SK-N-SH (cell line): ENCODE data around the gene NF2. TPM values are rescaled to one million over a fixed set of nuclear protein-coding genes. Genes with fewer than 3 reads are reported as not detected.

ENCODE experiments used
- CTCF ChIA-PET: fragments of 300-600, 350-600 bp; formaldehyde crosslinking; extraction: SDS; loops from one replicate; lab custom pipeline; 2021; lab: Yijun Ruan, JAX
- POLR2A ChIA-PET: fragments of 350-600 bp; sonication (Branson Sonifier 250); formaldehyde crosslinking; extraction: SDS; loops from one replicate; lab custom pipeline; 2020; ENCODE audit warnings: antibody characterized with exemption, inconsistent platforms; lab: Yijun Ruan, JAX
- DNase-seq: peaks from one replicate; pipeline ENCODE4 v3.0.0; 2012
- H2AFZ ChIP-seq: fragments of 200-600 bp; sonication (generic); 2 replicates; pipeline ENCODE4 v1.8.1; 2016; ENCODE audit warnings: antibody characterized with exemption, mild to moderate bottlenecking, low read depth
- H3F3A ChIP-seq: fragments of 200-600 bp; sonication (generic); replicated peaks from 2 replicates; pipeline ENCODE3; 2016; ENCODE audit warnings: antibody characterized with exemption, mild to moderate bottlenecking; ENCODE audit not compliant: insufficient read depth
- H3K27ac ChIP-seq, 2 experiments: fragments of 200-500 bp in 1 of 2; fragments of 200-600 bp in 1 of 2; sonication (Bioruptor generic) in 1 of 2; sonication (generic), shearing (Covaris generic) in 1 of 2; 2 replicates each; pipeline versions ENCODE4 v1.5.1 to v1.6.1; 2014 to 2016; ENCODE audit warnings: low read depth in 2 of 2, inconsistent platforms in 1 of 2, low read length in 1 of 2, mild to moderate bottlenecking in 1 of 2, mixed read lengths in 1 of 2
- H3K27me3 ChIP-seq: fragments of 200-600 bp; sonication (generic), shearing (Covaris generic); 2 replicates; pipeline ENCODE4 v1.6.1; 2016; ENCODE audit warnings: mixed run types; ENCODE audit not compliant: insufficient read depth
- H3K36me3 ChIP-seq, 2 experiments: fragments of 200-500 bp in 1 of 2; fragments of 200-600 bp in 1 of 2; sonication (Bioruptor generic) in 1 of 2; sonication (generic) in 1 of 2; replicated peaks in 1 of 2; 2 replicates each; pipeline versions ENCODE3 to v1.5.1; 2014 to 2016; ENCODE audit warnings: low read length in 1 of 2, mild to moderate bottlenecking in 1 of 2; ENCODE audit not compliant: insufficient read depth in 2 of 2, control insufficient read depth in 1 of 2
- H3K4me1 ChIP-seq, 2 experiments: fragments of 200-500 bp in 1 of 2; fragments of 200-600 bp in 1 of 2; sonication (Bioruptor generic) in 1 of 2; sonication (generic), shearing (Covaris generic) in 1 of 2; 2 replicates each; pipeline versions ENCODE4 v1.5.1 to v1.6.1; 2014 to 2016; ENCODE audit warnings: low read depth in 1 of 2, low read length in 1 of 2, mixed run types in 1 of 2; ENCODE audit not compliant: insufficient read depth in 2 of 2, control insufficient read depth in 1 of 2
- H3K4me2 ChIP-seq: fragments of 200-600 bp; sonication (generic), shearing (Covaris generic); 2 replicates; pipeline ENCODE4 v1.6.1; 2017; ENCODE audit warnings: mixed run types
- H3K4me3 ChIP-seq, 2 experiments: fragments of 200-500 bp in 1 of 2; fragments of 200-600 bp in 1 of 2; sonication (Bioruptor generic) in 1 of 2; sonication (generic), shearing (Covaris generic) in 1 of 2; 2 replicates each; pipeline versions ENCODE4 v1.5.1 to v1.8.1; 2014 to 2016; ENCODE audit warnings: low read depth in 2 of 2, inconsistent platforms in 1 of 2, low read length in 1 of 2, mild to moderate bottlenecking in 1 of 2, mixed read lengths in 1 of 2, moderate library complexity in 1 of 2
- H3K79me2 ChIP-seq: fragments of 200-600 bp; sonication (generic); 2 replicates; pipeline ENCODE4 v1.8.1; 2017; ENCODE audit warnings: mild to moderate bottlenecking; ENCODE audit not compliant: insufficient read depth
- H3K9ac ChIP-seq: fragments of 200-600 bp; sonication (generic); 2 replicates; pipeline ENCODE4 v1.6.1; 2017; ENCODE audit warnings: mixed run types
- H3K9me2 ChIP-seq: fragments of 200-600 bp; sonication (generic); 2 replicates; pipeline ENCODE4 v1.6.1; 2017; ENCODE audit warnings: mixed run types
- H3K9me3 ChIP-seq: fragments of 200-600 bp; sonication (generic); 2 replicates; pipeline ENCODE4 v1.6.1; 2017; ENCODE audit warnings: mixed run types, mild to moderate bottlenecking, moderate library complexity
- H4K20me1 ChIP-seq: fragments of 200-600 bp; sonication (generic); 2 replicates; pipeline ENCODE4 v1.6.1; 2017; ENCODE audit warnings: mild to moderate bottlenecking, mixed run types; ENCODE audit not compliant: insufficient read depth
- CHD2 ChIP-seq: fragments of 150-350 bp; IDR thresholded peaks from 2 replicates; pipeline ENCODE4 v1.6.1; 2018; ENCODE audit warnings: low read length; ENCODE audit not compliant: partially characterized antibody
- ELF1 ChIP-seq: IDR thresholded peaks from 2 replicates; pipeline ENCODE4 v1.4.0; 2012
- EP300 ChIP-seq, 2 experiments: IDR thresholded peaks; 2 replicates each; pipeline versions ENCODE4 v1.4.0 to v1.6.1; 2012; ENCODE audit warnings: borderline replicate concordance in 1 of 2, low read depth in 1 of 2, low read length in 1 of 2
- FOSL2 ChIP-seq: IDR thresholded peaks from 2 replicates; pipeline ENCODE4 v1.4.0; 2012; ENCODE audit warnings: low read depth, mild to moderate bottlenecking, moderate library complexity, borderline replicate concordance
- FOXJ3 ChIP-seq: sonication (generic); formaldehyde crosslinking; IDR thresholded peaks from 2 replicates; pipeline ENCODE4 v1.5.1; 2020; ENCODE audit warnings: mild to moderate bottlenecking, missing genetic modification reagents
- GABPA ChIP-seq: IDR thresholded peaks from 2 replicates; pipeline ENCODE4 v1.4.0; 2012; ENCODE audit warnings: low read depth, mild to moderate bottlenecking
- GATA2 ChIP-seq: sonication (generic); formaldehyde crosslinking; IDR thresholded peaks from 2 replicates; pipeline ENCODE4 v1.5.0; 2020; ENCODE audit warnings: mild to moderate bottlenecking, missing genetic modification reagents
- MEF2A ChIP-seq: IDR thresholded peaks from 2 replicates; pipeline ENCODE4 v1.4.0; 2012; ENCODE audit warnings: low read depth, borderline replicate concordance
- MXI1 ChIP-seq: IDR thresholded peaks from 2 replicates; pipeline ENCODE4 v1.6.1; 2012; ENCODE audit warnings: mild to moderate bottlenecking, low read depth, low read length, improper control_type of control experiment
- NFIC ChIP-seq: IDR thresholded peaks from 2 replicates; pipeline ENCODE4 v1.4.0; 2012; ENCODE audit warnings: borderline replicate concordance
- POLR2AphosphoS5 ChIP-seq: IDR thresholded peaks from 2 replicates; pipeline ENCODE4 v1.6.1; 2012; ENCODE audit warnings: low read depth, low read length
- RCOR1 ChIP-seq: fragments of 150-350 bp; IDR thresholded peaks from 2 replicates; pipeline ENCODE4 v1.6.1; 2017; ENCODE audit warnings: antibody characterized with exemption, low read length
- RFX5 ChIP-seq: IDR thresholded peaks from 2 replicates; pipeline ENCODE4 v1.6.1; 2012; ENCODE audit warnings: mild to moderate bottlenecking, improper control_type of control experiment, low read length
- RXRA ChIP-seq: IDR thresholded peaks from 2 replicates; pipeline ENCODE4 v1.4.0; 2012; ENCODE audit warnings: low read depth, mild to moderate bottlenecking, borderline replicate concordance
- SIN3A ChIP-seq: IDR thresholded peaks from 2 replicates; pipeline ENCODE4 v1.6.1; 2012; ENCODE audit warnings: low read depth, mild to moderate bottlenecking, low read length, moderate library complexity, borderline replicate concordance
- TAF1 ChIP-seq: IDR thresholded peaks from 2 replicates; pipeline ENCODE4 v1.6.1; 2012; ENCODE audit warnings: low read depth, mild to moderate bottlenecking, low read length, moderate library complexity, borderline replicate concordance
- TCF12 ChIP-seq: IDR thresholded peaks from 2 replicates; pipeline ENCODE4 v1.4.0; 2012
- TEAD4 ChIP-seq: IDR thresholded peaks from 2 replicates; pipeline ENCODE4 v1.4.0; 2012; ENCODE audit warnings: mild to moderate bottlenecking, borderline replicate concordance; ENCODE audit not compliant: insufficient read depth
- WGBS: methylation state at CpG from one replicate; pipeline ENCODE4 v1.1.6; 2017; ENCODE audit warnings: low lambda C conversion rate; 5-methylcytosine and 5-hydroxymethylcytosine counted together
- polyA plus RNA-seq, 3 experiments: library from polyadenylated mRNA; depleted of rRNA; stranded (reverse); fragments of >200 nt; gene quantifications; 2 replicates each; pipeline ENCODE4 v1.2.3, GENCODE V29; 2012
- TF ChIP-seq, protein P1 (sequence below): IDR thresholded peaks from 2 replicates; pipeline ENCODE4 v1.4.0; 2012; ENCODE audit warnings: low read depth
- TF ChIP-seq, protein P2 (sequence below): IDR thresholded peaks from 2 replicates; pipeline ENCODE4 v1.4.0; 2012; ENCODE audit warnings: low read depth, borderline replicate concordance
- TF ChIP-seq, protein P3 (sequence below): fragments of 150-350 bp; IDR thresholded peaks from 2 replicates; pipeline ENCODE4 v1.6.1; 2016; ENCODE audit warnings: mild to moderate bottlenecking, low read depth, low read length
- TF ChIP-seq, protein P4 (sequence below): IDR thresholded peaks from 2 replicates; pipeline ENCODE4; 2012

The NF2 gene
- polyA plus RNA-seq, 1 of the 3 experiments (the other 2 are of a cell fraction): 44.1 TPM

DNA sequence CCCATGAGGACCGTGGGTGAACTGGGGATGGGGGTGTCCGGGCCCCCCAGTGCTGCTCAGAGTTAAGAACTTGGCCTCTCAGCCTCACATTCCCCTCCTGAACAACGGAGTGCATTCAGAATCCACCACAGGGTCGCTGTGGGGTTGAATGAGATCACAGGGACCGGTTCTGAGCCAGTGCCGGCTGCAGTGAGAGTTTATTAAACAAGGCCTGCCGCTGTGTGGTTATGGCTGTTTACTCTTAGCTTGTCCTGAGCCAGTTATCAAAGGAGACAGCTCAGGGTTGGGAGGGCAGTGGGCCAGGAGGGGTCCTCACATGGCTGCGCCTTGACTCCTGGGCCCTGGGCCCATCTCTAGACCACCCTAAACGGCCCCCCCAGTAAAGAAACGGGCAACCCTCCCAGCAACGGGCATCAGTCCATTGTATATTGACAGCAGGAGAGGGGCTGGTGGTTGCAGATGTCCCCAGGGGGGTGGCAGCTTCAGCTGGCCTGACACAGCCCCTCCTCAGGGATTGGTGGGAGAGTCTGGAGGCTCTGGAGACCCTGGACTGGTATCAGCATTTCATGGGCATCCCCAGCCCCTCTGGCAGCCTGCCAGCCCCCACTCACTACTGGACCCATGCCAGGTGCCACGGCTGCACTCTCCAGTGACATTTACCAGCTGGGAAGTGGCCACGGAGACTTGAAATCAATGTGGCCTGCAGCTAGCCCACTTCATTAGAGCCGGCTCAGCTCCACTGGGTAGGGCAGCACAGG, 101.3 kb downstream of the NF2 start:
- POLR2A ChIA-PET: interaction anchor here (1.5 to 1.9 kb wide), 2 partner anchors 9 to 14 kb away, joined by 3 to 13 read pairs; no protein-coding TSS in a partner anchor
- Histone ChIP-seq H3K27ac (peak overlapping the region in 1 of 2 experiments; percentile 86; a peak in 2 of 4 replicates), H3K36me3 (no peaks in the 10 kb centered on the region), H3K9me3 (no peaks in the 10 kb centered on the region), H3F3A (no peaks in the 10 kb centered on the region), H3K4me2 (no peak overlapping the region), H4K20me1 (no peaks in the 10 kb centered on the region), H3K79me2 (no peaks in the 10 kb centered on the region), H3K9me2 (no peaks in the 10 kb centered on the region), H3K4me1 (peaks cover 12 to 83% of the 10 kb centered on the region in 2 experiments; a peak in 2 of 4 replicates), H3K4me3 (no peak overlapping the region), H2AFZ (no peak overlapping the region), H3K27me3 (no peaks in the 10 kb centered on the region), H3K9ac (no peak overlapping the region)
- CTCF ChIA-PET: interaction anchor here (0.7 to 2.7 kb wide), 9 partner anchors 10 to 403 kb away, joined by 3 to 12 read pairs (median 5); no protein-coding TSS in a partner anchor
- no peak for TF ChIP-seq TCF12
- peak; percentile 38; the same call in 1 of the 2 replicates for TF ChIP-seq GATA2 (CRISPR knock-in tag)
- TF ChIP-seq, protein P1, sequence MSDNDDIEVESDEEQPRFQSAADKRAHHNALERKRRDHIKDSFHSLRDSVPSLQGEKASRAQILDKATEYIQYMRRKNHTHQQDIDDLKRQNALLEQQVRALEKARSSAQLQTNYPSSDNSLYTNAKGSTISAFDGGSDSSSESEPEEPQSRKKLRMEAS: no peak
- TF ChIP-seq NFIC: peak; percentile 79
- TF ChIP-seq FOSL2: no peak
- TF ChIP-seq GABPA: no peak
- TF ChIP-seq MEF2A: no peak
- TF ChIP-seq MXI1: peak; percentile 68
- peak; percentile 84 for TF ChIP-seq RCOR1
- TF ChIP-seq SIN3A: no peak
- peak in 1 of 2 experiments; percentile 68; a peak in 1 of 4 replicates for TF ChIP-seq EP300 (IDR thresholded peaks at IDR 0.05; ENCODE audit: borderline replicate concordance in 1 of 2, low read depth in 1 of 2, low read length in 1 of 2)
- TF ChIP-seq FOXJ3 (CRISPR knock-in tag): peak; percentile 89
- TF ChIP-seq CHD2: peak; percentile 43
- TF ChIP-seq TAF1: no peak
- 28% methylated on average over 7 of the region's 14 CpGs for WGBS
- DNase-seq: peak; percentile 89

DNA sequence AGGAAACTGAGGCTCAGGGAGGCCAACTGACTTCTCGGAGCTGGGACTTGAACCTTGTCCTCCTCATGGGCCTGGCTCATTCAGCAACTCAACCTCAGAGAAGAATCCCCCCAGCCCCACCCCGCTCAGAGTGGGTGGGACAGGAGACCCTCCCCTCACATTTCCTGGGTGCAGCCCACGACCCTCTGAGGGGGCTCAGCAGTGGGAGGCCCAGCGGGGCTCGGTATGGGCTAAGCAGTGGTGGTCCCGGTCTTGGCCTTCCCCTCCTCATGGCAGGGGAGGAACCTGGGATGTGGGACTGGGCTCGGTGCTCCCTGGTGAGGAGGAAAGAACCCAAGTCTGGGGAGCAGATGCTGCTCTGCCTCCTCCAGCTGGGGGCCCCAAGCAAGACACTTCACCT, 102.2 kb downstream of the NF2 start:
- no peak overlapping the region for H3K9ac ChIP-seq
- CTCF ChIA-PET: interaction anchor here (0.9 to 2.7 kb wide), 6 partner anchors 12 to 69 kb away, joined by 3 to 12 read pairs (median 6); no protein-coding TSS in a partner anchor

More for the DNA sequence above, 102.2 kb downstream of the NF2 start:
- H3K36me3 ChIP-seq: no peaks in the 10 kb centered on the region
- TF ChIP-seq TEAD4 (no peak), ELF1 (no peak), NFIC (no peak), FOXJ3 (CRISPR knock-in tag) (no peak), RXRA (no peak), POLR2AphosphoS5 (no peak), RFX5 (no peak), GATA2 (CRISPR knock-in tag) (no peak), EP300 (IDR thresholded peaks at IDR 0.05; ENCODE audit: borderline replicate concordance in 1 of 2, low read depth in 1 of 2, low read length in 1 of 2) (no peak), FOSL2 (no peak)
- TF ChIP-seq, protein P2, sequence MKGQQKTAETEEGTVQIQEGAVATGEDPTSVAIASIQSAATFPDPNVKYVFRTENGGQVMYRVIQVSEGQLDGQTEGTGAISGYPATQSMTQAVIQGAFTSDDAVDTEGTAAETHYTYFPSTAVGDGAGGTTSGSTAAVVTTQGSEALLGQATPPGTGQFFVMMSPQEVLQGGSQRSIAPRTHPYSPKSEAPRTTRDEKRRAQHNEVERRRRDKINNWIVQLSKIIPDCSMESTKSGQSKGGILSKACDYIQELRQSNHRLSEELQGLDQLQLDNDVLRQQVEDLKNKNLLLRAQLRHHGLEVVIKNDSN: no peak
- TF ChIP-seq, protein P1: no peak
- TF ChIP-seq, protein P3, sequence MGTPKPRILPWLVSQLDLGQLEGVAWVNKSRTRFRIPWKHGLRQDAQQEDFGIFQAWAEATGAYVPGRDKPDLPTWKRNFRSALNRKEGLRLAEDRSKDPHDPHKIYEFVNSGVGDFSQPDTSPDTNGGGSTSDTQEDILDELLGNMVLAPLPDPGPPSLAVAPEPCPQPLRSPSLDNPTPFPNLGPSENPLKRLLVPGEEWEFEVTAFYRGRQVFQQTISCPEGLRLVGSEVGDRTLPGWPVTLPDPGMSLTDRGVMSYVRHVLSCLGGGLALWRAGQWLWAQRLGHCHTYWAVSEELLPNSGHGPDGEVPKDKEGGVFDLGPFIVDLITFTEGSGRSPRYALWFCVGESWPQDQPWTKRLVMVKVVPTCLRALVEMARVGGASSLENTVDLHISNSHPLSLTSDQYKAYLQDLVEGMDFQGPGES: no peak
- TF ChIP-seq, protein P4, sequence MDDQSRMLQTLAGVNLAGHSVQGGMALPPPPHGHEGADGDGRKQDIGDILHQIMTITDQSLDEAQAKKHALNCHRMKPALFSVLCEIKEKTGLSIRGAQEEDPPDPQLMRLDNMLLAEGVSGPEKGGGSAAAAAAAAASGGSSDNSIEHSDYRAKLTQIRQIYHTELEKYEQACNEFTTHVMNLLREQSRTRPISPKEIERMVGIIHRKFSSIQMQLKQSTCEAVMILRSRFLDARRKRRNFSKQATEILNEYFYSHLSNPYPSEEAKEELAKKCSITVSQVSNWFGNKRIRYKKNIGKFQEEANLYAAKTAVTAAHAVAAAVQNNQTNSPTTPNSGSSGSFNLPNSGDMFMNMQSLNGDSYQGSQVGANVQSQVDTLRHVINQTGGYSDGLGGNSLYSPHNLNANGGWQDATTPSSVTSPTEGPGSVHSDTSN: no peak
- DNase-seq: peak; percentile 22
- no peaks in the 10 kb centered on the region for H3F3A ChIP-seq
- H3K9me2 ChIP-seq: no peaks in the 10 kb centered on the region
- no peak overlapping the region for H3K4me2 ChIP-seq
- H3K27ac ChIP-seq: peak overlapping the region in 1 of 2 experiments; percentile 86; a peak in 2 of 4 replicates
- peaks cover 4 to 87% of the 10 kb centered on the region in 2 experiments; a peak in 2 of 4 replicates for H3K4me1 ChIP-seq
- no peaks in the 10 kb centered on the region for H3K9me3 ChIP-seq
- POLR2A ChIA-PET: interaction anchor here (1.5 to 1.9 kb wide), 2 partner anchors 10 to 13 kb away, joined by 3 to 13 read pairs; no protein-coding TSS in a partner anchor
- H4K20me1 ChIP-seq: no peaks in the 10 kb centered on the region
- H3K4me3 ChIP-seq: no peak overlapping the region
- no peak overlapping the region for H2AFZ ChIP-seq
- 94% methylated on average over 3 of the region's 7 CpGs for WGBS
- H3K79me2 ChIP-seq: no peaks in the 10 kb centered on the region
- no peaks in the 10 kb centered on the region for H3K27me3 ChIP-seq
